HG03039 (cell line): ENCODE results near the gene ELOVL3.

Source experiments
- ATAC-seq: cut with Tn5 transposase; IDR thresholded peaks from one replicate; pipeline ENCODE4 v1.9.1; 2021; ENCODE audit warnings: mild to moderate bottlenecking, moderate library complexity; ENCODE audit not compliant: unreplicated experiment

Gene ELOVL3

GRCh38 chr10:102222797-102223196 lies 3.3 kb upstream of the ELOVL3 start:
- no peak for ATAC-seq

DNA sequence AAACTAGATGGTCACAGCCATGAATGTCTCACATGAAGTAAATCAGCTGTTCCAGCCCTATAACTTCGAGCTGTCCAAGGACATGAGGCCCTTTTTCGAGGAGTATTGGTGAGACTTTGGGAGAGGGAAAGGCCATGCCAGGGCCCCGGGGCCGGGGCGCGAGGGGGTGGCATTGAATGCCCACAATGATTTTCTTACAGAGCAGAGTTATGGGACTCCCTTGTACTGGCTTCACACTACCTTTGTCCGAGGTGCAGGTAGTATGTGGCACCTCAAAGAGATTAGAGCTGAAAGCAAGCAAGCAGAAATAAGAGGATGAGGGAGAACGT lies 407 bp downstream of the ELOVL3 start:
- no peak for ATAC-seq

DNA sequence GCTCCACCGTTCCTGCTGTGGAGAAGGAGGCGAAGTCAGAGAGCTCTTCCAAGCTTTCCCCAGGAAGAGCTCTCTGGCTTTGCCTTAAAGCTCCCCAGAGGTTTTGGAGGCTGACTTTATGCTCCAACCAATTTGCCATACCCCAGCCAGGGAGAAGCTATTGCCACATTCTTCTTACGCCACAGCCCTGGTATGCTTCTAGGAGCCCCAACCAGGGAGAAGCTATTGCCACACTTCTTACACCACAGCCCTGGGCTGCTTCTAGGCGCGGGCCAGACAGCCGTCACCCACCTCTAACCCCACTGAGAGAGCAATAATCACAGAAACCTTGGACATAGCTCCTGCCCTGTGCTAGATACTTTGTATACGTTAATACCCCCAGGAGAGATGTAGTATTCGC lies 951 bp downstream of the ELOVL3 start:
- no peak for ATAC-seq

GRCh38 chr10:102229810-102230263 lies 3.7 kb downstream of the ELOVL3 start:
- no peak for ATAC-seq

GRCh38 chr10:102230264-102230860 lies 4.3 kb downstream of the ELOVL3 start:
- no peak for ATAC-seq

DNA sequence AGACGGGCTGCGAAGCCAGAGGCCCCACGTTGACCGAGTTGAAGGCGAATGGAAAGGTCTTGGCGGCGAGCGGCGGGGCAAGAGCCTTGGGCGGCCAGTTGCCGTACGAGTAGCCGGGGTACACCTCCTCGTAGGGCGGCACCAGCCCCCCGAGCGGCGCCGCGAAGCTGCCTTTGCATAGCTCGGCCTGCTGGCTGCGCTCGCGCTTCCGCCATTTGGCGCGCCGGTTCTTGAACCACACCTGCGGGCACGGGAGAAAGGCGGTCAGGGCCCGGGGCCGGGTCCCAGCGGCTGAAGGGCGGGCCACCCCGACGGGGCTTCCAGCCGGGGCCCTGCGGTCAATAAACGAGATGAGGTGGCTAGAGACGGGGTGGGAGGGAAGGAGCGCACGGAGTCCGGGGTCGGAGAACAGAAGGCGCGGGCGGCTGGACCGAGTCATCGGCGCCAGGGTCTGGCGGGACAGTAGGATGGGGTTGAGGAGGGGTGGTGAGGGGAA lies 4.8 kb downstream of the ELOVL3 start:
- ATAC-seq = no peak

GRCh38 chr10:102231357-102232318 lies 5.5 kb downstream of the ELOVL3 start:
- no peak for ATAC-seq

DNA sequence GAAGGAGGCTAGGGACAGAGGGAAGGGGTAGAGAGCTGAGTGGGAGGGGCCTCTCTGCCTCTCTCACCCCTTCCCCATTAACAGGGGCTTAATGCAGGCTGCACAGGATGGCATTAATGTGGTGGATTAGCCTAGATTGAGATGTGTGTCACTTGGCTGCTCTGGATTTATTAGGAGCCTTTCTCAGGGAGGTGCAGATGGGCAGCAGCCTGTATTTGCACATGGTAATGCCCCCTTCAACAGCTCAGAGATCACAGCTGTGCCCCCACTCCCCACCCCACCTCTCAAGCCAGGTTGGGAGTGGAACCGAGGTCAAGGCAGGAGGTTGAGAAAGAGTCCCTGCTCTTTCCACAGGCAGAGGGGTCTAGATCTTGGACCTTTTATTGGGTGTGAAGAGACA lies 7.9 kb downstream of the ELOVL3 start:
- no peak for ATAC-seq

DNA sequence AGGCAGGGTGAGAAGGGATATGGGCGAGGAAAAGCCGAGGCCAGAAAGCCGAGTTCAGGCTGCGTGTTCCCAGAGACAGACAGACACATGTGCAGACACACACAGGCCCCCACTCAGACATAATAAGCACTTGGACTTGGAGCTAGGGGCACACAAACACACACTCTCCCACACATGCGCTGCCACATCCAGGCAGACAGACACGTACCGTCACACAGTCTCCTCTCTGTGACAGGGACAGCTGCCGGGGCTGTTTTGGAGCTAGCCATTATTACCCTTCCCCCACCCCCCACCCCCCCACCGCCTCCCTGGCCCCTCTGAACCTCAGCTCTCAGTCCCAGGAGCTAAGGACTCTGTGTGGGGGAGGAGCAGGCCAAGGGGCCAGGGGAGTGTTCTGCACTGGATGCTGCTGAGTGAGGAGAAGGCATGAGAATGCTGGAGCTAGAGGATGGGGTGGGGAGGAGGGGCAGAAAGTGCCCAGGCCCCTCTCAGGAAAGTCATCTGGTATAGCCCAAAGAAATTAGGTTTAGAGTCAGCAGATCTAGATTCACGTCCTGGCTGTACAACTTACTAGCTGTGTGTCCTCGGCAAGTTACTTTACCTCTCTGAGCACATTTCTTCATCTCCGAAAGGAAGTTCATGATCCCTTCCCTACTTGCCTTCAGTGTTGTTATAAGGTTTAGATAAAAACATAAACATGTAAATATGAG lies 8.9 kb downstream of the ELOVL3 start:
- ATAC-seq = no peak

DNA sequence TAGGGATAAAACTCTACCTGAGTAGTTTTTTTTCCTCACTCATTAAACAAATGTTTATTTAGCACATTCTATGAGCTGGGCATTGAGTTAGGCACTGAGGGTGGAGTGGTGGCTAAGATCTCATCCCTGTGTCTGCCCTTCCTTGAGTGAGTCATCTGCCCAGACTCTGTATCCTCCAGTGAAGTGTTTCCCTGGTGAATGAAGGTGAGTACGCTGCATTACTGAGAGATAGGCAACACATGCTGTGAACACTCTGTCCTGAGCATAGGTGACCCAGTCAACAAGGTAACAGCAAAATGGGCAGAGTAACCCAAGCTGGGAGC lies 9.5 kb downstream of the ELOVL3 start:
- no peak for ATAC-seq

DNA sequence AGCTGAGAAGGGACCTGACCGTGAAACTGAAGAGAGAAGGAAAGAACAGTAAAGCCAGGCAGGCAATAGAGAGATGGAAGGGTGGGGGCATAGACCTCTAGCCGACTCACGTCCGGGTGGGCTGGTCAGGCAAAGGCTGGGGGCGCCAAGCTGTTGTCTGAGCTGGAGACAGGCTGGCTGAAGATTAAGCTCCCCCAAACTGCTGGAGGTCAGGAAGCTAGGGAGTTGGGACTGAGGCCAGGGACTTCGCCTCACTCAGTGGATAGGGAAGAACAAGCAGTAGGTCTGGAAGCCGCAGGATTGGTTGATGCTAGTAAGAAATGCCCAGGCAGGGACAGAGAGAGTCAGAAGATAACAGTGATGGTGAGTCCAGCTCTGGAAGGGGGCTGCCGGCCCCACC lies 9.9 kb downstream of the ELOVL3 start:
- ATAC-seq = no peak

- ATAC-seq = no peak
Measured at GRCh38 chr10:102237711-102238252, 11.7 kb downstream of the ELOVL3 start.

- no peak for ATAC-seq
Measured at GRCh38 chr10:102240467-102241031, 14.4 kb downstream of the ELOVL3 start.

DNA sequence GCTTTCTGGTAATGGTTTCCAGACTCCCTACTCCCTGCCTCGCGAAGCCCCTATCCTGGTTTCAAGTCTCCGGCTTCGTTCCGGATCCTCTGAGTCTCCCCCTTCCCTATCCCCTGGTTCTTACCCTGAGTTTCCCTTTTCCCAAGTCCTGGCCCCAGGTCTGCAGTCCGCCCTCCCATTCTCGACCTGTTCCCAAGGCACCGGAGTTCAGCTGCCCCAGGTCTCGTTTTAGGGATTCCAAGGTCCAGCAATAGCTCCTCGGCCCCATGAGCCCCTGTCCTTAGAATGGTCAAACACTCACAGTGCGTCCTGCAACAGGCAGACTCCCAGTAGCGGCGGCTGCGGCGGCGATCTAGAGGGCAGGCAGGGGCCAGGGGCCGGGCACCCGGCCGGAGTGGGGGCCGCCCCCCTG lies 14.9 kb downstream of the ELOVL3 start:
- no peak for ATAC-seq

DNA sequence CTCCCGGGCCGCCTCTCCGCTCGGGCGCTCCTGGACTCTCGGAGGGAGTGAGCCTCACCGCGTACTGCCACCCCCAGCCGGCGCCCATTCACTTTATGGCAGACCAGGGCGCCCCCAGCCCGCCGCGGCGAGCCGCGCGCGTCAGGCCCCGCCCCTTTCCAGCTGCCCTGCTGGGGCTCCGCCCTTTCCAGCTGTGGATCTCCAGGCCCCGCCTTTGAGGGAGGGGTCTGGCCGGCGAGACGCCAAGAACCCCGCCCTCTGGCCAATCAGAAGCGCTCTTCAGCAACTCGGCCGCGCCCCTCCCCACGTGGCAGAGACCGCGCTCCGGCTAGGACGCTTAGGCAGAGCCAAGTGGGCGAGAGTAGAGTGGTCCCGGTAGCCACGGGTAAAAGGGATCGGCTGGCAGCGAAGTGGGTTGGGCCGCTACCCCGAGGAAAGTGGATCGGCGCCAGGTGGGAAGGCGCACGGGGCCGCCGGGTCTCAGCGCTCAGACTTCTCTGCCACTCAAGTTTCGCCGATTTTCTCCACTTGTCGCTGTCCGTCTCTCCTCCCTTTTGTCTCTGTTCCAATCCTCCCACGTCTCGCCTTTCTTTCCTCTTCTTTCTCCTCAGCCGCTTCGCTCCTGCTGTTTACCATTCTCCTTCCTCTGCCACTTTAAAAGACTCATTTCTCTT lies 15.5 kb downstream of the ELOVL3 start, which contains the start of gene PITX3:
Gene PITX3 (minus strand): TSS at position 69 of the 674 bp plus-strand sequence. CDS start 9,432 bp downstream, outside the sequence.
- ATAC-seq = no peak

GRCh38 chr10:102242118-102242485 lies 16.0 kb downstream of the ELOVL3 start:
- no peak for ATAC-seq

GRCh38 chr10:102243309-102243708 lies 17.2 kb downstream of the ELOVL3 start:
- ATAC-seq = no peak

- ATAC-seq = peak; percentile 80
Measured at GRCh38 chr10:102245082-102245931, 19.2 kb downstream of the ELOVL3 start, which contains the start of gene GBF1. GBF1 (plus strand) TSS chr10:102245532; CDS start chr10:102258939, 13,407 bp downstream.

- no peak for ATAC-seq
Measured at GRCh38 chr10:102245932-102246251, 19.8 kb downstream of the ELOVL3 start.
